OCI-LY7 (cell line): ENCODE measurements around the gene GJC1. TPM values are rescaled to one million over a fixed set of nuclear protein-coding genes. Genes with fewer than 3 reads are reported as not detected.

Source experiments
- BruUV-seq: library from RNA; stranded (reverse); fragments of 400-500 nt; replicated peaks from 2 replicates; lab custom pipeline; 2021; lab: Mats Ljungman, UMichigan
- CTCF ChIA-PET: fragments of 300-600 bp; sonication (Branson Sonifier 250); formaldehyde crosslinking; loops from one replicate; lab custom pipeline; 2022; ENCODE audit warnings: antibody characterized with exemption; ENCODE audit not compliant: unreplicated experiment; lab: Charles Lee
- POLR2A ChIA-PET: fragments of 300-600 bp; sonication (Branson Sonifier 250); formaldehyde crosslinking; loops from one replicate; lab custom pipeline; 2022; ENCODE audit warnings: antibody characterized with exemption; lab: Charles Lee
- DNase-seq: peaks from one replicate; pipeline ENCODE4 v3.0.0-alpha.2; 2015; ENCODE audit warnings: low spot score
- H2AFZ ChIP-seq: fragments of 200-600 bp; sonication (generic), shearing (Covaris generic); 2 replicates; pipeline ENCODE4 v1.6.1; 2014; ENCODE audit warnings: mild to moderate bottlenecking, antibody characterized with exemption, low read length, moderate library complexity
- H3K27ac ChIP-seq: fragments of 200-600 bp; sonication (generic); 2 replicates; pipeline ENCODE4 v1.5.1; 2014; ENCODE audit warnings: mixed run types, low read depth, mild to moderate bottlenecking, moderate library complexity, low read length, inconsistent platforms; ENCODE audit not compliant: poor library complexity, severe bottlenecking
- H3K36me3 ChIP-seq: fragments of 200-600 bp; sonication (generic); 2 replicates; pipeline ENCODE4 v1.6.1; 2014; ENCODE audit warnings: mild to moderate bottlenecking, antibody characterized with exemption, low read length, moderate library complexity, mixed read lengths; ENCODE audit not compliant: insufficient read depth
- H3K4me1 ChIP-seq: fragments of 200-600 bp; sonication (generic); 2 replicates; pipeline ENCODE4 v1.5.1; 2014; ENCODE audit warnings: mild to moderate bottlenecking, low read length; ENCODE audit not compliant: insufficient read depth, poor library complexity, severe bottlenecking
- H3K4me2 ChIP-seq: fragments of 200-600 bp; sonication (generic); 2 replicates; pipeline ENCODE4 v1.6.1; 2014; ENCODE audit warnings: mild to moderate bottlenecking, low read length
- H3K4me3 ChIP-seq: fragments of 200-600 bp; sonication (generic); 2 replicates; pipeline ENCODE4 v1.5.1; 2014; ENCODE audit warnings: mild to moderate bottlenecking, low read depth, low read length; ENCODE audit not compliant: poor library complexity, severe bottlenecking
- H3K79me2 ChIP-seq: fragments of 200-600 bp; sonication (generic); 2 replicates; pipeline ENCODE4 v1.6.1; 2016; ENCODE audit warnings: low read depth, mild to moderate bottlenecking, low read length, moderate library complexity, mixed read lengths; ENCODE audit not compliant: insufficient read depth
- H3K9me2 ChIP-seq: fragments of 200-600 bp; sonication (generic); 2 replicates; pipeline ENCODE4 v1.6.1; 2016; ENCODE audit warnings: mild to moderate bottlenecking, low read length, mixed read lengths; ENCODE audit not compliant: insufficient read depth
- H3K9me3 ChIP-seq: fragments of 200-600 bp; sonication (generic); 2 replicates; pipeline ENCODE4 v1.6.1; 2014; ENCODE audit warnings: mild to moderate bottlenecking, mixed run types, low read length, mixed read lengths
- H4K20me1 ChIP-seq: fragments of 200-600 bp; sonication (generic); 2 replicates; pipeline ENCODE4 v1.6.1; 2014; ENCODE audit warnings: mild to moderate bottlenecking, antibody characterized with exemption, low read length, moderate library complexity, mixed read lengths; ENCODE audit not compliant: insufficient read depth
- CTCF ChIP-seq: fragments of 200-600 bp; sonication (generic); conservative IDR thresholded peaks from 2 replicates; pipeline ENCODE4 v1.5.1; 2014; ENCODE audit warnings: mild to moderate bottlenecking, antibody characterized with exemption, low read length, moderate library complexity, mixed read lengths
- EZH2phosphoT487 ChIP-seq: fragments of 200-600 bp; sonication (generic); IDR thresholded peaks from 2 replicates; pipeline ENCODE4 v1.6.1; 2018; ENCODE audit warnings: low read depth, borderline replicate concordance, mild to moderate bottlenecking, mixed run types, antibody characterized with exemption, low read length, moderate library complexity, mixed read lengths
- intact Hi-C: fragments of 100-400 bp; cut with micrococcal nuclease; formaldehyde crosslinking; loops from one replicate; pipeline ENCODE4 v1.10.0; 2022; ENCODE audit not compliant: unreplicated experiment
- total RNA-seq, 2 experiments: library from RNA; depleted of rRNA in 1 of 2; stranded (reverse); fragments of >200 nt in 1 of 2; shearing (Covaris generic) in 1 of 2; gene quantifications; 2 replicates each; pipeline ENCODE4 v1.2.3, GENCODE V29; 2014 to 2022

GJC1 gene
- total RNA-seq, 2 experiments from 2014 or later = 14.2 to 19.5 TPM

GRCh38 chr17:44782326-44782850 lies 47.7 kb downstream of the GJC1 start:
- no peak overlapping the region for H3K27ac ChIP-seq
- intact Hi-C loops = no loop called here

GRCh38 chr17:44781551-44782325 lies 48.3 kb downstream of the GJC1 start:
- intact Hi-C loops = no loop called here
- BruUV-seq = no TSS peak
- POLR2A ChIA-PET = interaction anchor here (0.5 kb wide), 1 partner anchor 186 kb away, joined by 4 read pairs; the partner anchor contains the start of gene C1QL1
- DNase-seq = no peak
- no peak overlapping the region for H2AFZ ChIP-seq
- TF ChIP-seq CTCF (no peak), EZH2phosphoT487 (no peak)
- H3K4me3 ChIP-seq = no peak overlapping the region
- no peaks in the 10 kb centered on the region for H3K9me3 ChIP-seq
- H3K9me2 ChIP-seq = no peaks in the 10 kb centered on the region
- H3K79me2 ChIP-seq = no peaks in the 10 kb centered on the region
- no peaks in the 10 kb centered on the region for H4K20me1 ChIP-seq
- CTCF ChIA-PET = interaction anchor here (0.6 kb wide), 1 partner anchor 48 kb away, joined by 3 read pairs; the partner anchor contains the start of gene GJC1
- no peak overlapping the region for H3K4me2 ChIP-seq
- no peak overlapping the region for H3K27ac ChIP-seq
- no peaks in the 10 kb centered on the region for H3K36me3 ChIP-seq
- H3K4me1 ChIP-seq = peaks cover 9% of the 10 kb centered on the region

More at GRCh38 chr17:44782326-44782850, 47.7 kb downstream of the GJC1 start:
- no TSS peak for BruUV-seq
- DNase-seq = no peak
- no peaks in the 10 kb centered on the region for H3K36me3 ChIP-seq
- H3K79me2 ChIP-seq = no peaks in the 10 kb centered on the region
- no peaks in the 10 kb centered on the region for H3K9me2 ChIP-seq
- no peaks in the 10 kb centered on the region for H3K9me3 ChIP-seq
- no peaks in the 10 kb centered on the region for H4K20me1 ChIP-seq
- CTCF ChIA-PET = no interaction called here
- H3K4me3 ChIP-seq = no peak overlapping the region
- POLR2A ChIA-PET = interaction anchor here (0.5 kb wide), 1 partner anchor 186 kb away, joined by 4 read pairs; the partner anchor contains the start of gene C1QL1
- peaks cover 9% of the 10 kb centered on the region for H3K4me1 ChIP-seq
- H2AFZ ChIP-seq = no peak overlapping the region
- TF ChIP-seq EZH2phosphoT487 (no peak), CTCF (no peak)
- H3K4me2 ChIP-seq = no peak overlapping the region
